Activated CD4-positive, alpha-beta T cell treated with anti-CD3 and anti-CD28 coated beads, Interleukin-2, amount 50 U/mL, for 1 hour (primary cell): ENCODE measurements around the gene PSTPIP1.
"Not testable (repeated sequence)": the region's sequence is repeated elsewhere in the genome, so short reads cannot be mapped to it uniquely, and the experiment has no call there.

Source experiments
- DNase-seq: peaks from one replicate; pipeline ENCODE4 v3.0.0-alpha.2; 2020

Gene PSTPIP1

DNA sequence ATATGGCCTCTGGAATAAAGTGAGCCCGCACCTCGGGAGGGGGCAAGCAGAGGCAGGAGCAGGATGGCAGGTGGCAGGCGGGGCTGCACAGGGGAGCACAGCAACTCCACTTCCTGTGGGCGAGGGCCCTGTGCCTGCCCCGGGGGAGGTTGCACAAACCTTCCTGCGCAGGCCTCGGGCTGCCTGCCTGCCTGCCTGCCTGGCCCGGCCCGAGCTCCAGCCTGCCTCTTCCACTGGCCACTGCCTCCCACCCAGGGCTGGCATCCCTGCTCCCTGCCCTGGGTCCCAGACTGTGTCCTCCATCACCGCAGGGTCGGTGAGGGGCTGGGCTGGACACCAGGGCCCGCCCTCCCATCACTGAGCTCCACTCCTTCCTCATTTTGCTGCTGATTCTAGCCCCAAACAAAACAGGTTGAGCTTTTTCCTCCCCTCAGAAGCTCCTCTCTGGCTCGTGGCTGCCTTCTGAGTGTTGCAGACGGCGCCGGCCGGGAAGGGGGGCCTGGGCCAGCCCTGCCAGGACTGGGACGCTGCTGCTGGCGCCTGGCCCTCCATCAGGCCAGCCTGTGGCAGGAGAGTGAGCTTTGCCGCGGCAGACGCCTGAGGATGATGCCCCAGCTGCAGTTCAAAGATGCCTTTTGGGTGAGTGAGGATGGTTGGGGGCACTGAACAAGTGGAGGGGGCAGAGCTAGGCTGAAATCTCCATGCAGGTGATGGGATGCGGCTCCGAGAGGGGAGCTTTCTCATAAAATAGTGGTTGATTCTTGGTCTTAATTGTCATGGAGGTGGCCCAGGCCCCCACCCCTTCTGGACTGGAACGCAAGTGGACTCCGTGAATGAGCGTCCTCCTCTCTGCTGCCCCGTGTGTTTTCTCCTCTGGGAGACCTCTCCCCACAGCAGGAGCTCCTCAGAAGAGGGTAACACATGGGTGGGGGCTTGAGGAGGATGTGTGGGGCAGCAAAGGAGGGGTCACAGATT is at the start of gene PSTPIP1:
PSTPIP1 (plus strand) TSS at position 156 of the 975 bp plus-strand sequence; CDS start at position 604, 448 bp downstream.
- DNase-seq, result peak; percentile 66

DNA sequence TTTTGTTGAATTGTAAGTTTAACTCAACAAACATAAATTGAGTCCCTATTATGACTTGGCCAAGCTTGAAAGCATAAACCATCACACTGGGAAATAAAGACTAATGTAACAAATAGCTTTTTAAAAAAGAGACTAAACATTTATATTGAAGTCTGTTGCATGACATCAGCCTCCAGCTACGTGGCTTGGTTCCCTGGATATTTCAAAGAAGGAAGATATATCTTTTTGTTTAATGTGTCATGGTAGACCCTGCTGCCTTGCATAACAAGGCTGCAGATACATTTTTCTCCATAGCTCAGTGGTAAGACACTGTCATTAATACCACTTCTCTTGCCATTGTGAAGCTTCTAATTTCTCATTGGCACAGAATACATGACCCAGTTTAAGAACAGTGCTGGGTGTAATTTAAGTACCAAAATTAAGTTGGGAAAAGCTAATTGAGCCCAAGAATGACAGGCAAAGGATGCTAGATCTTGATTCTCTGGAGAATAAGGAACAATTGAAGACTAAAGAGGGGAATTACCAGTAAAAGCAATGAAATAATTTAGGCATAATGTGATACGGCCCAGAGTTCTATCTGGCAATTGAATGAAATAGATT is 49.3 kb upstream of the PSTPIP1 start:
- DNase-seq, result no peak

DNA sequence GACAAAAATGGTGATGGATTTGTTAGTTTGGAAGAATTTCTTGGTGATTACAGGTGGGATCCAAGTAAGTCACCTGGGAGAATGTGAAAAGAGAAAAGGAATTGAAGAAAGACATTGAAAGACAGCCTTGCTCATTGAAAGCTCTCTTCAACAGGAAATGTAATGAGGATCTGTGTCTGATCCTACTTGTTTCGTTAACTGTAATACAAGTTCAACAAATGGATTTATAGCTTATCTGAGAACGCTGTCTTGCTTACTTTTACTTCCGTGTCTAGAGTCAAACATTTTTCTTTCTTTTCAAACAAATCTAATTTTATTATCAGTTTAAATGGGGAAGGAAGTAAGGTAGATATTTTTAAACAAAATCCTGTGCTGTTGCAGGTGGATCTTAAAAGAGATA is 47.5 kb upstream of the PSTPIP1 start:
- DNase-seq, result no peak

DNA sequence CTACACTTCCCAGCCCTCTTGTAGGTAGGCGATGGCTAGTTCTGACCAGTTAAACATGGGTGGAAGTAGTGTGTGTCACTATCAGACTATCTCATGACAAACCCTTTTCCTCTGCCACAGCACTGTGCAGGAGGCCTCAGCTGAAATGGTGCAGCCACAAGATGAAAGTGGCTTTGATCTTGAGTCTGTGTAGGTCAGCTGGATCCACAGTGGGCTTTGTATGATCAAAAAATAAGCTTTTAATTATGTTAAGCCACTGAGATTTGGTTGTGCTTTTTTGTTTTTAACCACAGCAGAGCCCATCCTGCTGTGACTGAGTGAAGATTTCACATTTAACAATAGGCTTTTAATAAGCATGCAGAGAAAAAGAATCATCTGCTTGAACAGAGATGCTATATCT is 43.7 kb upstream of the PSTPIP1 start:
- no peak for DNase-seq

DNA sequence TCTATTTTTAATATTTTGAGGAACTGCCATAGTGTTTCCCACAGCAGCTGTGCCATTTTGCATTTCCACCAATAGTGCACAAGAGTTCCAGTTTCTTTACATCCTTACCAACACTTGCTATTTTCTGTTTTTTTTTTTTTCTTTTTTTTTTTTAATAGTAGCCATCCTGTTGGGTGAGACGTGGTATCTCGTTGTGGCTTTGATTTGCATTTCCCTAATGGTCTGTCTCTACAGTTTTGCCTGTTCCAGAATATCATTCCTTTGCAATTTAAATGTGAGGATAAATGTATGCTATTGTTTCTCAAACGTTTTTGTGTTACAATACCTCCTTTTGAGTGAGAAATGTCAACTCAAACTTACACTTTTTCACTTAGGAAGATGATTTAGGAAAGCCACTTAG is 41.0 kb upstream of the PSTPIP1 start:
- DNase-seq, result no peak

DNA sequence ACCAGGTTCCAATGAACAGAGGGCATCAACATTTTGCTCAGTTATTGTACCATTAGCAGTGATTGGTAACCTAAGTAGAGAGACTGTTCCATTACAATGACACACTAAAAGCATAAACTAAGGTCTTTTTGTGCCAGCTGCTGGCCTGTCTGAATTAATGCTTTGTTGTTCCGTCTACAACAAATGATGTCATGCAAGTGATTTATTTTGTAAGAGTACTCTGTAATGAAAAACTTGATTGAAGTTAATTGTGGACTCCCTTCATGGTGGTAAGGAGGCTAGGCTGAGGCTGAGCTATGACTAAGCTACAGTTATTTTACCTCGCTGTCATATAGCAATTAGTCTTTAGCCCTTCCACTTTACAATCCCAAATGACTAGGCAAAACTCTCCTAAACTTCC is 40.2 kb upstream of the PSTPIP1 start:
- no peak for DNase-seq

DNA sequence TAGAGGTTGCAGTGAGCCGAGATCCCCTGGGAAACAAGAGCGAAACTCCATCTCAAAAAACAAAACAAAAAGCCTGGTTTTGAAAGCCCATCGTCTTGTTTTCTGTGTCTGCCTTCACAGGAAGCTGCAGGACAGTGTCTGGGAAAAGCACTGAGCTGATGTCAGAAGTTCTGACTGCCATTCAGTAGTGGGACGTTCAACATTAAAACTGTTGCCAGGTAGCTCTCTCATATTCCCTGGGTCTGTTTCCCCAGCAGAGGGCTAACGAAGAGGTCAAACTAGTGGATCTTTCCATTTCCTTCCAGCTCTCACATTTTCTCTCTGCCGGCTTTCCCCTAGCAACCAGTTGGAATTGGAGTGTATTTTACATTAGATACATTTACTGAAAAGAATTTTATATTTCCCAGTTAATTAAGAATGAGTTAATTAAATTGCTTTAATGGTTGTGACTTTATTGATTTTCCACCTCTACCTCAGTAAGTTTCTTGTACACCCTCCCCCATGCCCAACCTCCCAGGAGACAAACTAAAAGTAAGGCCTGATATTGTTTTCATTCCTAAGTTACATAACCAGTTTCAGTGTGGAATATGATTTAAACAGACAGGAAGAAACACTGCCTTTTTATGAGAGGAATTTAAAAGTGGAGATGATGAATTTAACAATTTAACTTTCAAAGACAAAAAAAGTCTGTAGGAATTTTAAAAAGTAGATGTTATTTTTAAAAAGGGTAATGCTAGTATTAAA is 33.5 kb upstream of the PSTPIP1 start:
- DNase-seq, result no peak

DNA sequence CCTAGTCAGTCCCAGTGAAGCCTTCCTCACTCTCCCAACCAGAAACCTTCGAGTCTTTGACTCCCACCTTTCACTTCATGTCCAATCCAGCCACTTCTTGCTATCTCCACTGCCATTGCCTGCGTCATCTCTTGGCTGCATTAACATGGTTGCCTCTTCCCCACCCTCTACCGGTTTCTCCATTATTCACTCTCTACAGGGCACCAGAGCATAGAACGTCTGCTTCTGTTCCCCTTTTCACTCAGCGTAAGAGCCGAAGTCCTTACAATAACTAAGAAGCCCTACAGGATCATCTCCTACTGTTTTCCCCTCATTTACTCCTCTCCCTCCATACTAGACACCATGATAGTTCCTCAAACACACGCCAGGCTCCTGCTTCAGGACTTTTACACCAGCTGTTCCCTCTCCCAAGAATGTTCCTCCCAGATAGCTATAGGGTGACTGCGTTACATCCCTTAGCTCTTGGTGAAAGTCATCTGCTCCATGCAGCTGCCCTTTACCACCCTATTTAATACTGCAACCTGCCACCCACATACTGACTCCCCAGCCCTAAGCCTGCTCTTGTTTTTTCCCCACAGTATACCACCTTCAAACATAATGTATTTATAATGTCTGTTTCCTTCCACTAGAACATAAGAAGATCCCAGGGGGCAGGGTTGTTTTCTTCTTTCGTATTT is 32.5 kb upstream of the PSTPIP1 start:
- DNase-seq, result no peak

DNA sequence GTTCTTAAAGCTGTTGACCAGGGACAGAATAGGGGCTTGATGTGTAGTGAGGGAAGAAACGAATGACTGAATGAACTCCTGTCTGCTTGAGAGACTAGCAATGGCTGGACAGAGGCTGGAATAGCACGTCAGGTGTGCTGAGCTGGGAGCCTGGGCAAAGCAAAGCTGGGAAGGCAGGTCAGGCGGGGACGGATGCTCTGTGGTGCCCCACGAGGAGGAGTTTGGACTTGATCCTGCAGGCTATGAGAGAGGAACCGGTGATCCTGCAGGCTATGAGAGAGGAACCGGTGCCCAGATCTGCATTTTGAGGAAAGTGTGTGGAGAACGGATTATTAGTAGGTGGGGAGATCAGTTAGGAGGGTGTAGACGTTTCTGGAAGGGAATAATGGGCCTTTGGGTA is 31.3 kb upstream of the PSTPIP1 start:
- no peak for DNase-seq

DNA sequence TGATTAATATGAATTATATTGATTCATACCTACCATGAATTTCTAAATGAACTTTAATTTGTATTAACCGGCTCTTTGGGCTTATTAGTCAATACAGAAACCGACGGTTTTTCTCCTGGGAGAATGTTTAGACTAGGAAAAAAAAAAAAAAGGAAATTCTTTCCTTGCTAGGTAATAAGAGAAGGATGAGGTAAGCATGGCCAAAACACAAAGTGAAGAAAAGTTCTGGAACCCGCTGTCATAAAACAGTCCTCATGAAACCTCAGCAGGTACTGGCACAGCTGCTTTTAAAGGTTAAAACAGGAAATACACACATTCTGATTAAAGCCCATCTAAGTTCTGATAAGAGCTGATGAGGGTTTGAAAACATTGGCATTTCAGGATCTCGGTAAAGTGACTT is 30.8 kb upstream of the PSTPIP1 start:
- DNase-seq, result no peak

DNA sequence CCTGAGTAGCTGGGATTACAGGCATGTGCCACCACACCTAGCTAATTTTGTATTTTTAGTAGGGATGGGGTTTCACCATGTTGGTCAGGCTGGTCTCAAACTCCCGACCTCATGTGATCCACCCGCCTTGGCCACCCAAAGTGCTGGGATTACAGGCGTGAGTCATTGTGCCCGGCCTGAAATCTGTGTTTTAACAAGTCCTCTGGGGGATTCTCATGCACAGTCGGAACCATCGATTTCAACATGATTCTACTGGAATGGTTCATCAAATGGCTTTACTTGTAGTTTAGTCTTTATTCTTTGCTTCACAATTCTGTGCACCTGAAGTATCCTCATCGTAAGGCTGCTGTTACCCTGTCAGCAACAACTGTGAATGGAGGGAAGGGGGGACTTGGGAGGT is 28.9 kb upstream of the PSTPIP1 start:
- DNase-seq, result not testable (repeated sequence)

DNA sequence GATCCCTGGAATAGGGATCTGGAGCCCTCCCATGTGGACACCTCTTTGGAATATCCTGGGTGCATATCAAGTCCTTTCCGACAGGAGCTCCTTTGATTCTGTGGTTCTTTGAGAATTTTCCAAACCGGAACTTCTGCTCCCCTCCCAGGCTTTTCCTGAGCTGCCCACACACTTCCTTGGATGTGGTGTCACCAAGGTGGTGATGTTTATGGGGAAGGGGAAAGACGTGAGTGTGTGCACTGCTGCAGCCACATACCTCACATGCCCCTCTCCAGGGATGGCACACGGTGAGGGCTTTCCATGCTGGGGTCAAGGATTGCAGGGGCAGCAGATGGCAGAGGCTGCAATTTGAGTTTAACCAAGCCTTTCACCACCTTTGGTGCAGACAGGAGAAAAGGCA is 27.9 kb upstream of the PSTPIP1 start:
- DNase-seq, result no peak

DNA sequence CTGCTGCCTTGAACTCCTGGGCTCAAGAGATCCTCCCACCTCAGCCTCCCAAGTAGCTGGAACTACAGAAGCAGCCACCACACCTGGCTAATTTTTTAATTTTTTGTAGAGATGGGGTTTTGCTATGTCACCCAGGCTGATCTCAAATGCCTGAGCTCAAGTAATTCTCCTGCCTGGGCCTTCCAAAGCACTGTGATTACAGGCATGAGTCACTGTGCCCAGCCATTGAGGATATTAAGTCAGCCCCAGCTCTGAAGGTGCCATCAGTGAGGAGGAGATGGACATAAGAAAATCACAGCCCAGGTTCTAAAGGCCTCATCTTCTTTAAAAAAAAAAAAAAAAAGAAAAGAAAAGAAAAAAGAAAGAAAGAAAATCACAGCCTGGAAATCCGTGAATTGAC is 26.6 kb upstream of the PSTPIP1 start:
- DNase-seq, result no peak

DNA sequence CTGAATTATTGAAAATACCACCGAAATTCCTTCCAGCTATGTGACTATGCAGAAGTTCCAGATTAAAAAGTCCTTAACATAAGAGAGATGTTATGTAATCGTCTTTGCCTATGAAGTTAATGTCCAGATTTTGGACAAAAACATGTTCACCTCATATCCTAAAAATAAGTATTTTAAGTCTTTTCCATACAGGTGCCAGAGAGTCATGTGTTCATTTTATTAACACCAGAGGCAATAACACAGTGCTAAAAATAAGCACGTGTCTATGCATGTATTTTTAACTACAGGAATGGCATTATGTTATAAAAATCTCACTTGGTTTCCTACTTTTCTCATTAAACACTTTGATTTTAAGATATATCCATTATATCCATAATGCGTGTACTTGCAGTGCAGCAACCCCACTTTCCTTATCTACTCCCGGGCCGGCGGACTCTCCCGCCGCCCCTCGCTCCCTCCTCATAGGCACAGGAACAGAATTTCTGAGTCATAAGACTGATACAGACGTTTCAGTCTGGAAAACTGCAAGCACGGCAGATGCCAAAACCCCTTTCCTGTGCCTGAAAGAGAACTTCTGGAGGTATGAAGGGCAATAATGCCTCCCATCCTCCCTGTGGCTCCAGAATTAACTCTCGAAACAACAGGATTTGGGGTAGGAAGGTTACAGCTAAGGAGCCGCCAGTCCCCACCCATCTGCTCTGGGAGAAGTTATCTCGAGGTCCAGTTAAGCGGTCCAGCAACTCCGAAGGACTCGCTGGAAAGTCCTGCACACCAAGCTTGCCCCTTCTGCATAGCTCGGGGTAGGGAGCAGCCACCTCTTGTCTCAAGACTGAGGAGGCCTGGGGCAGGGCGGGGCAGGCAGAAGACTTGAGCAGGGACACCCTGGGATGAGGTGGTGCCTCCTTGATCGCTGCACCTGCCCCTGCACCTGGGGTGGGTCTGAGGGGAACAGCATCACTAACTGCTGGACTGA is 22.3 kb upstream of the PSTPIP1 start:
- DNase-seq, result no peak

DNA sequence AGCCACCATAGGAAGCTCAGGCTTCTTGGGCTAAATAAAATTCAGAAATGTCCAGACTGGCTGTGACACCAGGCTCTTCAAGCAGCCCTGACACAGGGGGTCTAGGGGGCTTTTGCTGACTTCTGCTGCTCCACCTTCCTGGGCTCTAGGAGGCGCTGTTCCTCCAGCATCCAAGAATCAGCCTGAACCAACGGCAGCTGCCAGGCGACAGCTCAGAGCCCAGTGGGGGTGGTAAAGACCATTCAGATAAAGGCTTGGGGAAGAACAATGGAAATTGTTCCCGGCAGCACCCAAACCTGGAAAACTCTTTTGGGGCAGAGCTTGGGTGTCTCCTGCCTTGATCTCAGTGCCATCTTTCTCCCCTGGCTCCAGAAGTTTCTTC is 21.6 kb upstream of the PSTPIP1 start:
- peak; percentile 64 for DNase-seq

DNA sequence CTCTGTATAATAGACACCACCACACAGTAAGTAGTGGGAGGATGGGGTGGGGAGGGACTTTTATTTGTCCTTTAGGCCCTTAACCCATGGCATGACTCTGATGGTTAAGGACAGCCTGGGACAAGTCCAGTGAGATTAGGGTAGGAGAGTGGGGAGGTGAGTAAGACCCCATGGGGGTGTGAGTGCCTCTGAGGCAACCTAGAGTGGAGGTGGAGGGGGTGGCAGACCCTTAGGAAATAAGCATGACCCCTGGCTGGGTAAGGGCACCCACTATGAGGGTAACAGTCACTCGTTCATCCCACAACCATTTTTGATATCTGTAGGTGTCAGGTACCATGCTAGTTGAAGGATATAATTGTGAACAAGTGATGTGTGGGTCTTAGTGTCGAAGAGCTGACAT is 21.0 kb upstream of the PSTPIP1 start:
- DNase-seq, result no peak

DNA sequence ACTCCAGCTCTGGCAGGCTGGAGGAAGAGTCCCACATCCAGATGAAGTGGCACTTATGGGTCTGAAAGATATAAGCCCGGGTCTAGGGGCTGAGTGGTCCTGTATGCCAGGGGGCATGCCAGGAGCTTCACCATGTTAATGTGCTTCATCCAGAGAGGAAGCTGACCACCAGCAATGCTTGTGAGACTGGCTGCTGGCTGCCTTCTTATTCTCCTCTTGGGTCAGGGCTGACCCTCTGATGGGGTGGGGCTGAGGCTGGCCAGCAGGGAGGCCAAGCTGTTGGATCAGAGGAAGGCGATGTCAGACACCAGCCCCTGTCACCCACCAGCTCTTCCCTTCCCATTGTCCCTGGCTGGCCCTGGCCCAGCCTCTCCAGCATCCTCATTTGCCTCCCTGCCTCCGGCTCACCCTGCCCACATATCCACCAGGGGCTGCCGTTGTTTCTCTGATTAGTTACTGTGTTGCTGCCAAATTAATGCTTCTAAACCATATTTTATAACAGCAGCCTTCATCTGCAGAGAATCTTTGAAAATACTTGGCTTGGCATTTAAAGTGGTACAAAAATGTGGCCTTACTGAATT is 20.4 kb upstream of the PSTPIP1 start:
- DNase-seq, result no peak

DNA sequence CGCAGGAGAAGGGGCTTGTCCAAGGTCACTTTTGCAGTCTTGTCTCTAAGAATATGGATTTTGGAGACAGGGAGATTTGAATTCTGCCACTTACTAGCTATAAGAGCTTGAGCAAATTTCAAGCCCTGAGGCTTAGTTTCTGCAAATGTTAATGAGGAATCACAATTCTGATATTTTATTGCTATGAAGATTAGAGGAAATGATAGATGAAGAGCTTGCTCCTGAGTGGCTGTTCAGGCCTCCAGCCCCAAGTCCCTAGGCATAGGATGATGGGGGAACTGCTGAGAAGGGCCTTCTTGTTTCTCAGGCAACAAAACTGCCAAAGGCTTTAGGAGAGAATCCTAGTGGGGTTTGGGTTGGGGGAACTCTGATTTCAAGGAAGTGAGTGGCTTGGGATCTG is 18.8 kb upstream of the PSTPIP1 start:
- no peak for DNase-seq

DNA sequence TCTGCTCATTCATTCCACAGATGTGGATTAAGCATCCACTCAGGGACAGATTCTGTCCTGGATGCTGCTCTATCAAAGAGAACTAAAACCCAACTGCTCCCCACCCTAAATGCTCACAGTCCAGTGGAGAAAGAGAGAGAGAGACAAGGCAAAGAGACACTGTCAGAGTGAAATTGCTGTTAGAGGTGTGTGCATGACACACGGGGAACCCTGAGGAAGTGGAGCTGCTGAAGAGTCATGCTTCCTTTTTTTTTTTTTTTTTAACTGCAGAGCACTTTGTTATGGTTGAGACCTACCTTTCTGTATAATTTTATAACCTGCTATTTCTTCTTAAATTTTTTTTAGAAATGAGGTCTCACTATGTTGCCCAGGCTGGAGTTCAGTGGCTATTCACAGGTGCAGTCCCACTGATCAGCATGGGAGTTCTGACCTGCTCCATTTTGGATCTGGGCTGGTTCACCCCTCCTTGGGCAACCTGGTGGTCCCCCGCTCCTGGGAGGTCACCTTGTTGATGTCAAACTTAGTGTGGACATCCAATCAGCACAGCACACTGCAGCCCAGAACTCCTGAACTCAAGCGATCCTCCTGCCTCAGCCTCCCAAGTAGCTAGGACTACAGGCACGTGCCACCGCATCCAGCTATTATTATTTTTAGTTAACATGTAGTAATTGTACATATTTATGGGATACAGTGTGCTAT is 18.2 kb upstream of the PSTPIP1 start:
- DNase-seq, result no peak

DNA sequence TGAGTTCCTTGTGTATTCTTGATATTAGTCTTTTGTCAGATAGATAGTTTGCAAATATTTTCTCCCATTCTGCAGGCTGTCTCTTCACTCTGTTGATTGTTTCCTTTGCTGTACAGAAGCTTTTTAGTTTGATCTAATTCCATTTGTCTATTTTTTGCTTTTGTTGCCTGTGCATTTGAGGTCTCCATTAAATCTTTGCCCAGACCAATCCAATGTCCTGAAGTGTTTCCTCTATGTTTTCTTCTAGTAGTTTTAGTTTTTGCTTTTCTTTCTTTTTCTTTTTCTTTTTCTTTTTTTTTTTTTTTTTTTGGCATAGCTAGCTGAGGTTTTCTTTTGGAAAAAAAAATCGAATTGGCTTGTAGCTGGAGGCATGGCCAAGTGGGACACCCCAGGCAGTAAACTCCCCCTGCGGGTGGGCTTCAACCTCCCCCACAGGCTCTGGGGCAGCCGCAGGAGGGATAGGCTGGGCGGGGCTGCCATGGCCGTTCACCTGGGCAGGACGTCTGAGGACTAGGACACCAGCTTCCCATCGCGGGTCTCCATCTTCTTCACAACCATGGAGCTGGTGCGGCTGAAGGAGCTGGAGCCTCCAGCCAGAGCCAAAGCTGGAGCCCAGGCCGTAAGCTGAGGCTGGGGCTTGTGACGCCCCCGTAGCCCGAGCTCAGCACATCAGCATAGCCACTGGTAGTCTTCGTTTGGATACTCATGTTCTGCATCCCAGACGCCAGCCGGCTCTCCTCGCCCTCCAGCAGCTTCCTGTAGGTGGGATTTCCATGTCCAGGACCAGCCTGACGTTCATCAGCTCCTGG is 16.2 kb upstream of the PSTPIP1 start:
- DNase-seq, result no peak
